SHP77 (cell line): ENCODE measurements around the gene SOWAHB.

Experiments used
- DNase-seq, 2 experiments: peaks; one replicate each; lab custom pipeline; 2025; lab: John Stamatoyannopoulos, UW

SOWAHB gene

GRCh38 chr4:76851375-76851774, 46.6 kb downstream of the SOWAHB start:
- DNase-seq = no peak

GRCh38 chr4:76850010-76850441, 47.9 kb downstream of the SOWAHB start:
- no peak for DNase-seq
